Heart right ventricle (tissue), 16 donors: Measurements from ENCODE around the gene MXD3. TPM values are rescaled to one million over a fixed set of nuclear protein-coding genes. Genes with fewer than 3 reads are reported as not detected.

Source experiments
- ATAC-seq, 8 donors: fragments of 200-7000 bp; cut with Tn5 transposase; one replicate each; pipeline ENCODE4 v1.9.1; 2020; ENCODE audit warnings: mild to moderate bottlenecking in 8 of 8, moderate library complexity in 8 of 8, moderate number of reproducible peaks in 1 of 8
- DNase-seq, 2 donors: peaks; one replicate each; pipeline ENCODE4 v3.0.0-alpha.2; 2020
- H3K27ac ChIP-seq, 10 donors: fragments of 200-600 bp; sonication (generic) in 2 of 10; one replicate each; pipeline versions ENCODE4 v1.5.0 to v1.8.0; 2020 to 2022; ENCODE audit warnings: mild to moderate bottlenecking in 3 of 10
- H3K27me3 ChIP-seq, 7 donors: fragments of 200-600 bp; one replicate each; pipeline ENCODE4 v1.8.0; 2021 to 2022; ENCODE audit warnings: mild to moderate bottlenecking in 2 of 7
- H3K36me3 ChIP-seq, 9 donors: fragments of 200-600 bp; sonication (generic) in 1 of 9; one replicate each; pipeline versions ENCODE4 v1.5.0 to v1.8.0; 2020 to 2022; ENCODE audit warnings: mild to moderate bottlenecking in 2 of 9
- H3K4me1 ChIP-seq, 9 donors: fragments of 200-600 bp; sonication (generic) in 1 of 9; one replicate each; pipeline versions ENCODE4 v1.5.0 to v1.8.0; 2020 to 2022; ENCODE audit warnings: mild to moderate bottlenecking in 4 of 9
- H3K4me3 ChIP-seq, 10 donors: fragments of 200-600 bp; sonication (generic) in 2 of 10; one replicate each; pipeline versions ENCODE4 v1.5.0 to v1.8.0; 2020 to 2022; ENCODE audit warnings: mild to moderate bottlenecking in 7 of 10, moderate library complexity in 2 of 10
- H3K9me3 ChIP-seq, 11 donors: fragments of 200-600 bp in 10 of 11; sonication (generic) in 2 of 11; one replicate each; pipeline versions ENCODE4 v1.5.0 to v1.8.0; 2013 to 2022; ENCODE audit warnings: mild to moderate bottlenecking in 2 of 11, control low read depth in 1 of 11, moderate library complexity in 1 of 11
- CTCF ChIP-seq, 9 donors: fragments of 200-600 bp; sonication (generic) in 2 of 9; IDR thresholded peaks; one replicate each; pipeline versions ENCODE4 v1.5.0 to v1.8.0; 2021 to 2022; ENCODE audit warnings: antibody characterized with exemption in 9 of 9, mild to moderate bottlenecking in 5 of 9, moderate library complexity in 1 of 9
- WGBS, 2 donors: extraction: QIAGEN DNeasy Blood & Tissue Kit; methylation state at CpG; one replicate each; pipeline ENCODE4 v1.1.7; 2013; ENCODE audit warnings: inconsistent platforms in 1 of 2; 5-methylcytosine and 5-hydroxymethylcytosine counted together
- intact Hi-C, 10 donors: fragments of 100-400 bp; cut with DNase I; formaldehyde crosslinking; loops; one replicate each; pipeline versions ENCODE4 v1.11.1 to v1.14.2; 2022
- polyA plus RNA-seq, 2 donors: library from polyadenylated mRNA; stranded (reverse); fragments of 200-250 nt; gene quantifications; one replicate each; pipeline ENCODE4 v1.2.3, GENCODE V29; 2013
- total RNA-seq, 10 donors: library from RNA; stranded (reverse); fragmentation: NEBNext Ultra II Directional in 3 of 10; extraction: Animal tissue kit (Norgen Biotek cat#: 25700) in 3 of 10; gene quantifications; one replicate each; pipeline versions ENCODE4 v1.2.1 to v1.2.4, GENCODE V29; 2021 to 2023
- donor health status: Arrhythmogenic right ventricular cardiomyopathy.
- donor health status: ischemic (EF 13 %, LVEDD 7.1; RV severe dilation, severe dysfunction).
- donor health status: healthy with polysubstance abuse.
- donor health status: DM: no; HTN: yes; CAD: no.
- donor health status: DM: no; HTN: no; CAD: no.
- donor health status: ischemic (EF 25% LVEDD 6.9; RV normal size, moderate dysfunction).
- donor health status: ischemic (EF 25% LVEDD 5.7; RV mildly dilated, moderate dysfunction).
- donor health status: healthy.
- donor health status: DM: yes; HTN: yes; CAD: no.
- donor health status: Ischemic cardiomyopathy.
- donor health status: ischemic (EF 35%, LVEDD 5.7; RV mildly dilated, moderate dysfunction).
- donor health status: nonischemic (EF 11% LVEDD 7.7; RV severe dilation, severe dysfunction).
- donor health status: DM: yes; HTN: yes; CAD: no.
- donor health status: PGD.
- donor health status: ischemic (EF 29% LVEDD 5.4; RV normal size, mild dysfunction).
- donor health status: nonischemic (EF 23%, LVEDD 6.1; RV moderate dilation, normal function).

MXD3 gene
- total and polyA plus RNA-seq, 12 donors: 1.2 to 7.1 (median 2.6) TPM

GRCh38 chr5:177334781-177335700, 23.3 kb upstream of the MXD3 start:
- TF ChIP-seq CTCF (IDR thresholded peaks at IDR 0.05): no peak
- Histone ChIP-seq H3K36me3 (peaks cover 0 to 100% (median 32%) of the 10 kb centered on the region in 9 donors), H3K4me1 (peaks cover 5 to 37% (median 19%) of the 10 kb centered on the region in 9 donors), H3K9me3 (no peaks in the 10 kb centered on the region), H3K4me3 (no peak overlapping the region), H3K27ac (peak overlapping the region in 9 of 10 donors; percentile 19 to 69 (median 54)), H3K27me3 (no peaks in the 10 kb centered on the region)
- intact Hi-C loops: no loop called here
- WGBS, 2 donors: 74 to 78% methylated on average over 21 of the region's 21 CpGs
- ATAC-seq (peak; percentile 67 to 88 (median 82)), DNase-seq (peak in 1 of 2 donors; percentile 61)

- DNase-seq (no peak), ATAC-seq (peak in 5 of 8 donors; percentile 32 to 67 (median 63))
- intact Hi-C loops: no loop called here
Measured at GRCh38 chr5:177334155-177334551, 22.5 kb upstream of the MXD3 start.

GRCh38 chr5:177333420-177334154, 21.9 kb upstream of the MXD3 start:
- Histone ChIP-seq H3K27ac (peak overlapping the region in 1 of 10 donors; percentile 68), H3K36me3 (peaks cover 0 to 99% (median 32%) of the 10 kb centered on the region in 9 donors), H3K27me3 (no peaks in the 10 kb centered on the region), H3K4me3 (no peak overlapping the region), H3K4me1 (peaks cover 5 to 30% (median 19%) of the 10 kb centered on the region in 9 donors), H3K9me3 (no peaks in the 10 kb centered on the region)
- TF ChIP-seq CTCF (IDR thresholded peaks at IDR 0.05): no peak
- 90 to 91% methylated on average over 16 of the region's 16 CpGs for WGBS, 2 donors
- DNase-seq: no peak
- intact Hi-C loops: no loop called here
- ATAC-seq: no peak

More at GRCh38 chr5:177334155-177334551, 22.5 kb upstream of the MXD3 start:
- H3K4me3 ChIP-seq: no peak overlapping the region
- peaks cover 5 to 33% (median 19%) of the 10 kb centered on the region in 9 donors for H3K4me1 ChIP-seq
- 76 to 78% methylated on average over 15 of the region's 15 CpGs for WGBS, 2 donors
- no peaks in the 10 kb centered on the region for H3K27me3 ChIP-seq
- H3K27ac ChIP-seq: peak overlapping the region in 2 of 10 donors; percentile 58 to 68
- peaks cover 0 to 100% (median 32%) of the 10 kb centered on the region in 9 donors for H3K36me3 ChIP-seq
- no peak for TF ChIP-seq CTCF (IDR thresholded peaks at IDR 0.05)
- H3K9me3 ChIP-seq: no peaks in the 10 kb centered on the region

GRCh38 chr5:177332896-177333260, 21.2 kb upstream of the MXD3 start:
- no peak for TF ChIP-seq CTCF (IDR thresholded peaks at IDR 0.05)
- peaks cover 0 to 92% (median 32%) of the 10 kb centered on the region in 9 donors for H3K36me3 ChIP-seq
- ATAC-seq: no peak
- H3K4me3 ChIP-seq: no peak overlapping the region
- intact Hi-C loops: no loop called here
- no peak for DNase-seq
- H3K27ac ChIP-seq: no peak overlapping the region
- H3K4me1 ChIP-seq: peaks cover 5 to 33% (median 21%) of the 10 kb centered on the region in 9 donors
- H3K9me3 ChIP-seq: no peaks in the 10 kb centered on the region
- H3K27me3 ChIP-seq: no peaks in the 10 kb centered on the region
- 86 to 89% methylated on average over 13 of the region's 13 CpGs for whole genome bisulfite sequencing, 2 donors
